Smooth muscle cell of the brain vasculature (primary cell): ENCODE measurements around the gene CAPN15.

ENCODE experiments used
- DNase-seq: peaks from one replicate; pipeline ENCODE4 v3.0.0-alpha.2; 2012; ENCODE audit warnings: low read depth, low spot score

The CAPN15 gene

DNA sequence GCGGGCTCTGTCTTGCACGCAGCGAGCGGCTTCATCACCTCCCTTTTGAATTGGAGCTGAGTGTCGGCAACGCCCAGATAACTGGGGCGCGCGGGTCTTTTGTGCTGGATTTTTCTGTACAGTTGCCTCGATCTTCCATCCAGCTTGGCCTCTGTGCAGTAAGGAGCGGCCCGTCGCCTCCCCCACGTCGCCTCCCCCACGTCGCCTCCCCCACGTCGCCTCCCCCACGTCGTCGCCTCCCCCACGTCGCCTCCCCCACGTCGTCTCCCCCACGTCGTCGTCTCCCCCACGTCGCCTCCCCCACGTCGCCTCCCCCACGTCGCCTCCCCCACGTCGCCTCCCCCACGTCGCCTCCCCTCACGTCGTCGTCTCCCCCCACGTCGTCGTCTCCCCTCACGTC, 17.0 kb downstream of the CAPN15 start:
- DNase-seq, result no peak

DNA sequence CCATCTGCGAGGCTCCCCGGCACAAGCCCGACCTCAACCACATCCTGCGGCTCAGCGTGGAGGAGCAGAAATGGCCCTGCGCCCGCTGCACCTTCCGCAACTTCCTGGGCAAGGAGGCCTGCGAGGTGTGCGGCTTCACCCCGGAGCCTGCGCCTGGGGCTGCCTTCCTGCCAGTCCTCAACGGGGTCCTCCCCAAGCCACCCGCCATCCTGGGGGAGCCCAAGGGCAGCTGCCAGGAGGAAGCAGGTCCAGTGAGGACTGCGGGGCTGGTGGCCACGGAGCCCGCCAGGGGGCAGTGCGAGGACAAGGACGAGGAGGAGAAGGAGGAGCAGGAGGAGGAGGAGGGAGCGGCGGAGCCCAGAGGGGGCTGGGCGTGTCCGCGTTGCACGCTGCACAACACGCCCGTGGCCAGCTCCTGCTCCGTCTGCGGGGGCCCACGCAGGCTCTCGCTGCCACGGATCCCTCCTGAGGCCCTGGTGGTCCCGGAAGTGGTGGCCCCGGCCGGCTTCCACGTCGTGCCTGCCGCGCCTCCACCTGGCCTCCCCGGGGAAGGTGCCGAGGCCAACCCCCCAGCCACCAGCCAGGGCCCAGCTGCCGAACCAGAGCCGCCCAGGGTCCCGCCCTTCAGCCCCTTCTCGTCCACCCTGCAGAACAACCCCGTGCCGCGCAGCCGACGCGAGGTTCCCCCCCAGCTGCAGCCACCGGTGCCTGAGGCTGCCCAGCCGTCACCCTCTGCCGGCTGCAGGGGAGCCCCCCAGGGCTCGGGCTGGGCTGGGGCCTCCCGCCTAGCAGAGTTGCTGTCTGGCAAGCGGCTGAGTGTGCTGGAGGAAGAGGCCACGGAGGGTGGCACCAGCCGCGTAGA, 19.6 kb downstream of the CAPN15 start:
- DNase-seq, result no peak

DNA sequence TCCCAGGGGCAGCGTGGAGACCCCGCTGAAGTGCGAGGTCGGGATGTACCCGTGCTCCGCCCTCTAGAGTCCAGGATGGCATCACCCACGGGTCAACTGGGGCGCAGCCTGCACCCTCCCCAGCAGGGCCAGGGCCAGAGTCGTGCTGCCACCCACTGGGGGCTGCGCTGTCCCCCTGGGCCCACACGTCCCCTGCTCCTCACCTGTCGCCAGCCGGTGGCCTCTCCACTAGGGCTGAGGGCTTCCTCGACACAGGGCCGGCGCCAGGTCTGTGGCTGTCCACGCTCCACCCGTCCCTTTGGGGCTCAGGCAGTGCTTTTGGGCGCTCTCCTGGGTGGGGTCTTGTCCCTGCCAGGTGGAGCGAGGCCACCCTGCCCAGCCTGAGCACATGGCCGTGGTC, 21.1 kb downstream of the CAPN15 start:
- no peak for DNase-seq

- no peak for DNase-seq
Measured at GRCh38 chr16:549544-550263, 22.2 kb downstream of the CAPN15 start.

- DNase-seq, result no peak
Measured at GRCh38 chr16:551210-551609, 23.7 kb downstream of the CAPN15 start.

DNA sequence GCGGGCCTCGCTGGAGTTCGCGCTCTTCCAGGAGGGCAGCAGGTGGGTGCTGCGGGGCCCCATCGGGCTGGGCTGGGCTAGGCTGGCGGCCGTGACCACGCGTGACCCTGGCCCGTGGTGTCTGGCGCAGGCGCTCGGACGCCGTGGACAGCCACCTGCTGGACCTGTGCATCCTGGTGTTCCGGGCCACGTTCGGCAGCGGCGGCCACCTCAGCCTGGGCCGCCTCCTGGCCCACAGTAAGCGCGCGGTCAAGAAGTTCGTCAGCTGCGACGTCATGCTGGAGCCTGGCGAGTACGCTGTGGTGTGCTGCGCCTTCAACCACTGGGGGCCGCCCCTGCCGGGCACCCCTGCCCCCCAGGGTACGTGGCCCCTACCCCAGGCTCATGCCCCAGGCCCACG, 24.7 kb downstream of the CAPN15 start:
- DNase-seq, result no peak

- no peak for DNase-seq
Measured at GRCh38 chr16:553601-554296, 26.2 kb downstream of the CAPN15 start.

DNA sequence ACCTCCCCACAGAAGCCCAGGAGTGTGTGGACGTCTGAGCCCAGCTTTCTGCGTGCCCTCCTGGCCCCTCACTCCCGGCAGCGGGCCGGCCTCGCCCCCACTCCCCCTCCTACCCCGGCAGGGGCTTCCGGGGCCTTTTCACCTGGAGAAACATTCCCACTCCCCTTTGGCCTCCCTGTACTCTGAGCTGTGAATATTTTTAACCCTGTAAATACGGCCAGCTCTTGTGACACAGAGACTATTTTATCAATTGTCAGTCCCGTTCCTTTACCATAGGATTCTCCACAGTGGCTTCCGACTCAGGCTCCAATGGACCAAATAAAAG, 26.7 kb downstream of the CAPN15 start:
- DNase-seq, result no peak

DNA sequence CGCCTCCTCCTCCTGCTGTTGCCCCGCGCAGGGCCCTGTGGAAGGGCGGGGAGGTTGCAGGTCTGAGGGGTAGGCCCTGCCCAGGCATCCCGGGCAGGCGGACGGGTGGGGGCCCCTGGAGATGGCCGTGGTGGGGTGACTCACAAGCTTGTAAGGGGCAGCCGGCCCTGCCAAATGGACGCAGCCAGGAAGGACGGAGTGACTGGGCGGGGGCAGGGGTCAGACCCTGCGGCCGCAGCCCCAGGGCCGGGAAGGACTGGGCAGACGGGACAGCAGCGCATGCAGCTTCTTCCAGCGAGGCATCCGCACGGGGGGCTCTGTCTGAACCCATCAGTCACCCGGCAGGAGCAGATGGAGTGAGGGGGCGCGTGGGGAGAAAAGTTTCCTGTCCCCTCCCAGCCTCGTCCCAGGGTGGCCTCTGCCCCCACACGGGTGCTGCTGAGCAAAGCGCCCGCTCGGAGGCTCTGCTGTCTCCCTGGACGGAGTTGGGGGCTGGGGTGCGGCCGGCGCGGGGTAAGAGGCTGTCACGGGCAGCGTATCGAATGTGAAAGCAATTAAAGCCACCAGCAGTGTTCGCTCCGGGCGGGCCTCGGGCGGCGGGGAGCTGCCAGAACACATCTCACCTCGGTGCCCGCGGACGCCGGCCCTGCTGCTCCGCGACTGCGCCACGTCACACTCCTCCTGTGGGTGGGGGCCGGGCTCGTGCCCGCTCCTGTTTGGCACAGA, 27.3 kb downstream of the CAPN15 start:
- DNase-seq, result no peak

- no peak for DNase-seq
Measured at GRCh38 chr16:555528-556473, 28.3 kb downstream of the CAPN15 start.

- DNase-seq, result no peak
Measured at GRCh38 chr16:556474-557173, 29.1 kb downstream of the CAPN15 start.

DNA sequence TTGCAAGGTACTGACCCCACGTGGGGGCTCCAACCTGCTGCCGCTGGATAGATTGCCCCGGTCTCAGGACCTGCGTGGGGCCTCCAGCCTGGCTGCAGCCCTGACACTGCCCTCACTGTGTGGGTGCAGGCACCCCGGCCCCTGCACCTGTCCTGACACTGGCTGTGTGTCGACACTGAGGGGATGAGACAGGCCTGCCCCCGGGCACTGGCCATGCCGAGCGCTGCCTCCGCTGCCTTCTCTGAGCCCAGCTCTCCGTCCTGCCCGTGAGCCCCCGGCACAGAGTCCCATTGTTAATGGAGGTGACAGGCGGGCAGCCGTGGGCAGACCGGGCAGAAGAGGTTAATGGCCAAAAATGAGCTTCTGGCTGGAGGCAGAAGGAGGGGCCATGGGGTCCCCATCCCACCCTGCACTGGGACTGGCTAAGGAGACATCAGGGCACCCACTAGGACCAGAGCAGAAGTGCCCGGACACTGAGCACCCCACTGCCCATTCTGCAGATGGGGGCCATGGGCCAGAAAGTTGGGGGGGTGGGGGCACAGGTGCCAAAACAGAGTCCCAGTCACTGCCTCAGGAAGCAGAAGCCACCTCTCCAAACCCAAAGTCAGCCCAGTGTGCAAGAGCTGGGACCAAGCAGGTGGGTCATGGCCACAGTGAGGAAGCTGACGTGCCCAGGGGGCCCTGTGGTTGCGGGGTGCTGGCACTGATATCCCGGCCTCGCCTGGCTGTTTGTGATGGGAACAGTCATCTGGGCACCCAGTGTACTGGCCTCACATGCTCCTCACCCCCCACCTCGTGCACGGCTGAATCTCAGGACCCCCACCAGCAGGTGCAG, 30.2 kb downstream of the CAPN15 start:
- DNase-seq, result no peak

DNA sequence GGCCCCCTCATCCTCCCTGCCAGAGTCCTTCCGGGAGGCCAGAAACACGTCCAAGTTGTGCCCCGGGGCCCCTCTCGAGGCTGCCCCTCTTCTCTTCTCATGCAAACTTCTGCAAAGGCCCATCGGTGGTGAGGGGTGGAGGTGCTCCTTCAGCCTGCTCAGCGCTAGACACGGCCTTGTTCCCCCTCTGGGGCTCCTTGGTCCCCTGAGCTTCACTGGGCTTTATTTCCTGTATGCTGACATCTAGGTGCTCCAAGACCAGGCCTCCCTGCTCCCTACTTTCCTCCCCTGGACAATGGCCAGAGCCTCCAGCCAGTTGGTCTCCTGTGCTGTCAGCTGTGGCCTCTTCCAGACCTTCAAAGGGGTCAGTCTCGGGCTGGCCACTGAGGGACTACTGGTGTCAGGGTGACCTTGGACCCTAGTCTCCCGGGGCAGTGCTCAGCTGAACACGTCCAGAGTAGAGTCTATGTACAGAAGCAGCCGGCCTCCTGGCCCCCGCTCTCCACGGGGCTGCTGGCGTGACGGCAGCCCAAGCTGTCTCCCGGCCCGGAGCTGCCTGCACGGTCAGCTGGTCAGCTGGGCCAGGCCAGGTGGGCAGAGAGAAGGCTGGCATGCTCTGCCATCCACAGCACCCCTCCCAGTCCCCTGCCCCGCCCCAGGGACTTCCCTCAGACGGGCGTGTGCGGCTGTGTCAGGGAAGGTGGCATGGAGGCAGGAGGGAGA, 30.9 kb downstream of the CAPN15 start:
- no peak for DNase-seq

- no peak for DNase-seq
Measured at GRCh38 chr16:559021-559380, 31.5 kb downstream of the CAPN15 start.

GRCh38 chr16:559411-560203, 32.1 kb downstream of the CAPN15 start:
- DNase-seq, result no peak

DNA sequence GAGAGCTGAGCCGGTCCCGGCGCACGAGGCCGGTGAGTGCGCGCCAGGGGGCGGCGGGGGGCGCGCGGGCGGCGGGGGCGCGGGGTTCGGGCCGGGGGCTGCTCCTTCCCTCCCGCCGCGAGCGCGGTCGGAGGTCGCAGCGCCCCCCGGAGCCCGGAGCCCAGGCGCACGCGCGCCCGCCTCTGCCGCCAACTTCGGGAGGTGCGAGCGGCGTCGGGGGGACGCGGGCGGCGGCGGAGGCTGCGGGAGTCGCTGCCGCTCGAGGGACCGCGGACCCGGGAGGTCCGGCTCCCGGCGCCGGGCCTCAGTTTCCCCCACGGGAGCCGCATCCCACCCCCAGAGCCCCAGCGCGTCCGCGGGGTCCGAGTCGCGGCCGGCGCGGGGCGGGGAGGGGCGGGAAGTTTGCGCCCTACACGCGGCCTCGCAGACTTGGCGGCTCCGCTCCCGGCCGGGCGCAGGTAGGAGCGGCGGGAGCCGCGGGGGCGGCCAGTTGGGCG, 32.7 kb downstream of the CAPN15 start, which contains the start of gene PRR35:
Gene PRR35, plus strand, starts transcription at position 191 of the 497 bp plus-strand sequence. CDS start 2,901 bp downstream, outside the sequence.
- DNase-seq, result no peak

GRCh38 chr16:560701-561412, 33.3 kb downstream of the CAPN15 start:
- DNase-seq, result no peak
